GM12891 (cell line): ENCODE measurements around the gene LPXN.

Experiments
- POLR2A ChIP-seq: IDR thresholded peaks from 2 replicates; pipeline ENCODE4 v1.6.1; 2011; ENCODE audit warnings: low read depth, low read length, control low read depth
- POLR2AphosphoS5 ChIP-seq: IDR thresholded peaks from 2 replicates; pipeline ENCODE4 v1.6.1; 2011; ENCODE audit warnings: low read depth, low read length, control low read depth
- TAF1 ChIP-seq: IDR thresholded peaks from 2 replicates; pipeline ENCODE4 v1.6.1; 2011; ENCODE audit warnings: low read depth, low read length, control low read depth

- TF ChIP-seq TAF1, result no peak
- TF ChIP-seq POLR2AphosphoS5, result no peak
- TF ChIP-seq POLR2A, result no peak
Measured at GRCh38 chr11:58606930-58607714, 31.5 kb upstream of the LPXN start.
